Raji (cell line): ENCODE data around the gene TBC1D14.

ENCODE experiments used
- POLR2A ChIP-seq: IDR thresholded peaks from 2 replicates; pipeline ENCODE4 v1.6.1; 2011; ENCODE audit warnings: low read depth, low read length, control low read depth; ENCODE audit not compliant: insufficient read depth

Gene TBC1D14

GRCh38 chr4:6943885-6944225, 34.2 kb downstream of the TBC1D14 start:
- TF ChIP-seq POLR2A: no peak

DNA sequence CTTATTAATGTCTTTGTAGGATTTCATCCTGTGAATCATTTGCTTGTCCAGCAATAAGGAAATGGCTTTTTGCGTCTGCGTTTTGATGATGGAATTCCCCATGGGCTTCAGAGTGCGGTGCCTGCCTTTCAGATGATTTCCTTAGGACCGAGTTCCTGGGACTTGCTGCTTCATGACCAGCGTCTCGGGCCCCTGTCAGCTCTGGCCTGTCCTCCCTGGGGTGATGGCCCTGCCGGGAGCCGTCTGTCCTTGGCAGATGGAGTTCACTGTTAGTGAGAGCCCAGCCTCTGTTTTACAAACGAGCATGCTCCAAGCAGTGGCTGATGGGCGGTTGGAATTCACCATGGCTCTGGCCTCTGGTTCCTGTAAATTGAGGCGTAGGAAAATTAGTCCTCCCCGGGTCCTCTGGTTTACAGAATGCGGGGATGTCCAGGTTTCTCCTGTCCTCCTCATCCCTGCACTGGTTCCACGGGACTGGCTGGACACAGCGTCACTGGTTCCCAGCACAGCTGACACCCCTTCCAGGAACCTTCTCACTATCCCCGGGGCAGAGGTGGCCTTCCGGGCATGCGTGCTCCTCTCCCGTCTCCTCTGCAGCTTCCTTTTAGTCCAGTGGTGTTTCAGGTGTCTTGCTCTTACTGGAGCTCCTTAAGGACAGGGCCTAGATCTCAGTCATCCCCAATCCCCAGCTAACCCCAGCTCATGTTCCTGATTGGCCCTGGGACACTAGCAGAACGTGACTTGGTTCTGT, 34.9 kb downstream of the TBC1D14 start:
- TF ChIP-seq POLR2A: no peak

DNA sequence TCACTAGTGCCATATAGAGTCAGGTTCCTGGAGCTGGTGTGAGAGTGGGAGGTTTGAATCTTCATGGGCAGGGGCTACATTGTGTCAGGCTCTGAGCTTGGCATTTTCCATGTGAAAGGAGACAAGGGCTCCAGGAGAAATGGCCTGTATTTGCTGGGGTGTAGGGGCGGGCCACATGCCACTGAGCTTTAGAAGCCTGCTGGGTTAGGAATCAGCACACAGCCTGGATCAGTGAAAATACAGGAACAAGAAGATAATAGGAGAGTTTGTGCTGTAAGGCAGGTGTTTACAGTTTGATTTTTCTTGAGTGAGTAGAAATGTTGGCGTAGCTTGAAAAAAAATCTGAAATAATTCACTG, 35.4 kb downstream of the TBC1D14 start:
- no peak for TF ChIP-seq POLR2A

GRCh38 chr4:6946497-6946896, 36.9 kb downstream of the TBC1D14 start:
- TF ChIP-seq POLR2A: no peak

- TF ChIP-seq POLR2A: no peak
Measured at GRCh38 chr4:6948134-6948460, 38.5 kb downstream of the TBC1D14 start.

DNA sequence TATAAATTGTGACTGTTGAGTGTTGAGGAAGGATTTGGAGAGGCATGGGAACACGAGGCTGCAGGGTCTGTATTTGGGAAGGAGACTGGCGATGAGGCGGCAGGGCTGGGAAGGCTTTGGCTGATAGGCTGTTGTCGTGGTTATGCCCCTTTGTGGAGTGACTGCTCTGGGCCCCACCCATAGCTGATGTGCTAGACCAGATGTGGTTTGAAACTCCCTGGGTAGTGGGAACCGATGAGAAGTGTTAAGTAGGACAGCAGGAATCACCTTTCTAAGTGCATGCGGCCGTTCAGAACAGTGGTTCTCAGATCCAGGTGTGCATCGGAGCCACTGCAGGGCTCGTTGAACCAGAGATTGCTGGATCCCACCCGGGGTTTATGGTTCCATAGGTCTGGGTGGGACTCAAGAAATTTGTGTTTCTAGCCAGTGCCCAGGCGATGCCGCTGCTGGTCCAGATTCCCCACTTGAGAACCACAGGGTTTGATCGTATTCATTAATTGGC, 42.3 kb downstream of the TBC1D14 start:
- TF ChIP-seq POLR2A: no peak

DNA sequence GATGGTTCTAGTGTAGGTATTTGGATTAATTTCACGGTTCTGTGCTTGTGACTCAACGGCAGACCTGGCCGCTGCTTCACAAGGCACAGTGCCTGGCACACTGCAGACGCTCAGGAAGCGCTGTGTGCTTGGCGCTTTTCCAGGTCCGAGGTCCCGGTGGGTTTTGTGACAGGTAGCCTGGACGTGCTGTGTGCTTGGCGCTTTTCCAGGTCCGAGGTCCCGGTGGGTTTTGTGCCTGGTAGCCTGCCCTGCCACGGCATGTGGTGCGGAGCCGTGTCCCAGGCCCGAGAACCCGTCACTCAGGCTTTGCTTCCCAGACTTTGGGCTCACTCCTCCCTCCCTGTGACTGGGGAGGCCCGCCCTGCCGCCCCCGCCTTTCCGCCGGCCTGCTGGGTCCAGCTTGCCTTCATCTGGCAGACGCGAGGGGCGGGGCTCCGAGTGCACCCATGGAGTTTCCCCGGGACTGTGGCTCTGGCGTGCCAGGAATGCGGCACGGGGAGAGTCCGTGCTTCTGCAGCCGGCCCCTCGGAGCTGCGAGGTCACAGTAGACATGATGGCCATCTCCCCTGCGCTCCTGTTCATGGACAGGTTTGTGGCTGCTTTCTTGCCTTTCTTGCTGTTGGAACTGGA, 44.2 kb downstream of the TBC1D14 start:
- no peak for TF ChIP-seq POLR2A

DNA sequence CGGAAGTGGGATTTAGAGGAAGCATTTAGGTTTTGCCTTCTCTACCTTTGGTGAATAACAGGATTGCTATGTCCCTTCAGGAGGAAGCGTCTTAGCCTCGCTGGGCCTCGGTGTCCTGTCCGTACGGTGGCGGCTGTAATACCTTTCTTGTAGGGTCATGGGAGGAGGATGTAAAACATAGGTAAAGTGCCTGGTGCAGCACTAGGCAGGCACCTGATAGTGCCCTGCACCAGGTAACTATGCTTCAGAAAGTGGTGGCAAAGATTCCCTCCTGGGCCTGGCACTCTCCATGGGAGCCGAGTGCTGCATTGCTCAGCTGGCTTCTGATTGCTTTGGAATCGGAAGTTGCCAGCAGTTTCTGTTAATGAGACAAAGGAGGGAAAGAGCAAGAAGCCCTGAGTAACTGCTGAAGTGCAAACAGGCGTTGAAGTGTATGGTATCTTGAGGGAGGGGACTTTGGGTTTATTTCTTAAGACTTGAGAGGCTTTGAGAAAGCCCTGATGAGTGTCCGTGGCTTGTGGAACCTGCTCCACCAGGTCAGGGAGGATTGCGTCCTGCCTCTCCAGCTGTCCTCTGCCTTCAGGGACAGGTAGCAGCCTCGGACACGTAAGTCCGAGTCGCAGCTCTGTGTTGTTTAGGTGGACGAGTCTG, 45.8 kb downstream of the TBC1D14 start:
- TF ChIP-seq POLR2A: no peak

DNA sequence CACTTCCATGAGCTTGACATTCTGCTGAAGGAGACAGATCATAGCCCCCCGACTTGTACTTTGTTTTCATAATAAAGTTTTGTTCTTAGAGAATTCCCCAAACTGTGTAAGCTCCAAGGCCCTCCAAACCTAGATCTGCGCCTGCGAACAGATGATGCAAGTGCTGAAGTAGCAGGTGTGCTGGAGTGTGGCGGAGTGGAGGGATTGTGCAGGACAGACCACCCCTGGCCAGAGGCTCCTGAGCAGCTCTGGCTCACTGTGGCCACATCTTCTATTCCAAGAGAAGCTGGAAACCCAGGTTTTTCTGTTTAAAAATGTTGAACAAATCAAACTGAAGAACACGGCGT, 46.4 kb downstream of the TBC1D14 start:
- TF ChIP-seq POLR2A: no peak

DNA sequence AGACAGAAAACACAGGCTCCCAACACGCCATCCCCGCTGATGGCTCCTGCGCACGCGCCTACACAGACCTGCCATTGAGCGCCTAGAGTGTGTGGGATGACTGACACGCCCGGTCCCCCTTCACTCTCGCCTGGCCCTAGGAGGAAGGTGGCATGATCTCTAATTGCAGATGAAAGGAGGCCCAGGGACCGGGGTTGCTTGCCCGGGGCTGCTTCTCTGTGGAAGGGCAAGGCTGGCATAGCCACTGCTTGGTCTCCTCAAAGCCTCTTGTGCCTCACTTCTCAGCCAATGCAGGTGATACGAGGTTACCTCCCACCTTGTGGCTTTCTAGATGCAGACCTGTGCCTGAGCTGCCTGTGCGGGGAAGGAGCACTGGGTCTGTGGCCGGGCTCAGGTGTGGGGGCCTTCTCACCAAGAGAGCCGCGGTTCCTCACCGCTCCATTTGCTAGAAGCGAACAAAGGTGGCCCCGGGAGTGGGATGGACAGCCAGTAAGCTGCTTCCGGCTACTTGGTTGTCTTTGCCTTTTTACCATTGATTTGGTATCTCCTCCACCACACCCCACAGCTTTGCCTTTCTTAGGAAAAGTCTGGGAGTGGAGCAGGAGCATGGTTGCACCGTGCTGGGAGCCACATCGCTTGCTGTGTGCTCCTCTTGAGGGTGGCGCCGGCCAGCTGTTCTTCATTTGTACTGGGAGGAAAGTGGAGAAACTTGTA, 47.0 kb downstream of the TBC1D14 start:
- TF ChIP-seq POLR2A: no peak

GRCh38 chr4:6957148-6957520, 47.5 kb downstream of the TBC1D14 start:
- TF ChIP-seq POLR2A: no peak

- TF ChIP-seq POLR2A: no peak
Measured at GRCh38 chr4:6957994-6958393, 48.4 kb downstream of the TBC1D14 start.

DNA sequence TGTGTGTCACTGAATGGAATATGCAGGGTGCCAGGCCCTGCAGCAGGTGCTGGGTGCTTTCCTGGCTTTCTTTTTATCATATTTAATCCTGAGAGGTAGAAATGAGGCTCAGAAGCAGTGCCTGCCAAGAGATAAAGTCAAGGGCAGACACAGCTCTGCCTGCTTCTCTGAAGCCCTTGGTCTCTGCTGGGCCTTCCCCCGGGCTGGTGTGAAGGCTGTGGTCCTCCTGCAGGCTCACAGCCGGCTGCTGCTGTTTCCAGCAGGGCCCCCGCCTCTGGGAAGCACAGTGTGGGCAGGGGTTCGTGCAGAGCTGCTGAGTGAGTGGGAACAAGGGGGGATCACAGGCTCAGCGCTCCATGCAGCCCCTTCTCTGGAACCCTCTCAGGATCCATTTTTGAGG, 49.6 kb downstream of the TBC1D14 start:
- TF ChIP-seq POLR2A: no peak

DNA sequence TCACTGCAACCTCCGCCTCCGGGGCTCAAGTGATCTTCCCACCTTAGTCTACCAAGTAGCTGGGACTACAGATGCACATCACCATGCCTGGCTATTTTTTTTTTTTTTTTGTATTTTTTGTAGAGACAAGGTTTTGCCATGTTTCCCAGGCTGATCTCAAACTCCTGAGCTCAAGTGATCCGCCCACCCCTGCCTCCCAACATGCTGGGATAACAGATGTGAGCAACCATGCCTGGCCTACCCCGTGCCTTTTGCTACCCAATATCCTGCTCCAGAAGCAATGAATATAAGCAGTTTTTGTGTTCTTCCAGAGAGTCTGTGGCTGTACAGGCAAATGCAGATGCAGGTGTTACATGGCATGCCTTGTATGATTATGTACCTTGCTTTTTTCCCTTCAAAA, 50.5 kb downstream of the TBC1D14 start:
- no peak for TF ChIP-seq POLR2A

DNA sequence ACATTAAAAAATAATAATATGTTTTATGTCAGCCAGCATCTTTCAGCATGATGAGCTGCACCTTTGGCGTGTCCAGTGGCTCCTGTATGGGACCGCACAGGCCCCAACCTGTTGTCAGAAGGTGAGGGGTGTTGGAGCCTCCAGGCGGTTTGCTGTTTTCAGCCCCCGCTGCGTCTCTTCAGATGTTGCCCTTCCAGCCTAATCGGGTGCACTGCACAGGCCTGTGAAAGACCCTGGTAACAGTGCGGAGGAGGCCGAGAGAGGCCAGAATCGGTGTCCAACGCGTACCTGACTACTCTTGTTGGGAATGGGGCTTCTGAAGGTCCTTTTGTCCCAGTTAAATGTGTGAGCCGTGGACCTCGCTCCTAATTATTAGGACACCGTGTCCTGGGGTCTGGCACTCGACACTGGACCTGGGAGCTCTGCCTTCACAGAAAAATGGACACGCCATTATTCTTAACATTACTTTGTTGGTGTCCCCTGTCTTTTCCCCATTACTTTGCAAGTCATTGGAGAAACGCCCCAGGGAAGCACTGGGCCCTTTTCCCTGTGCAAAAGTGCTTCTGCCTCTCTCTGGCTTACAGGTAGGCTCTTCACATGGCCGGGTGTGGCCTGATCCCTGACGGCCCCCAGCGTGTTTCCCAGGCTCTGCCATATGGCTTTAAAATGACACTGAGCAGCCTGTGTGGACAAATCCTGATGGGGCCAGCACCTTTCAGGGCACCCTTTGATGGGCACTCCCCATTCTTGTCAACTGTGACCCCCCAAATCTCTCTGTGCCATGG, 51.2 kb downstream of the TBC1D14 start:
- TF ChIP-seq POLR2A: no peak

DNA sequence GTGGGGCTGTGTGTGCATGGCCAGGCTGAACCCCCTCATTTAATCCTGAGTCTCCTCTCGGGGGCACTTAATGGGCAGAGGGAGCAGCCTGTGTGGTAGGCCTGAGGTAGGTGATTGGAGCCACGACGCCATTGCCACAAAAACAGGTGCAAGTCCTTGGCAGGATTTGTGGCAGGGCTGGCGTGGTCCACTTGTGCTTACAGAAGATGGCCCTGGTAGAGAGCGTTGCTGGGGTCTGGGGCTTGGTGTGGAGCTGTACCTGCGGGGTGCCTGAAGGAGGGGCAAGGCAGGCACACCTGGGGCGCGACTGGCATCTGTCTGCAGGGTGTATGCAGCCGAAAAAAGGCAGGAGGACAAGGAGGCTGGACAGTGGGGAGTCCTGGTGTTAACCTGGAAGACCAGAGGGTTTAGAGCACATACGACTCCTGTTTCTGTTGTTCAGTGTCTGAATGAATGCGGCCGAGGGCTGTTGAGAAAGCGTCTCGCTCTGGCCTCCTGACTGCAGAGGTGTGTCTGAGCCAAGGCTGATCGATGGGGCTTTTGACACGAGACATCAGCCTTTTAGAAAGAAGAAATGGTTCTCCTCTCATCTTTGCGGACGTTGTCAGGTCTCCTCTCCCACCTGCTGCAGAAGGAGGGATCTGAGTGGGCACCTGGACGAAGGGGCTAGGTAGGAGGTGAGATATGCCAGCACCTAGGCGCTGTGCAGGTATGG, 52.0 kb downstream of the TBC1D14 start:
- no peak for TF ChIP-seq POLR2A
